Right lobe of liver (tissue), 6 donors: ENCODE data around the gene VPS37D. TPM values are rescaled to one million over a fixed set of nuclear protein-coding genes. Genes with fewer than 3 reads are reported as not detected.

Experiments
- ATAC-seq, 4 donors: fragments of 200-7000 bp; cut with Tn5 transposase; one replicate each; pipeline ENCODE4 v1.9.1; 2020; ENCODE audit warnings: mild to moderate bottlenecking in 4 of 4, moderate library complexity in 4 of 4
- DNase-seq, 3 donors: peaks; one replicate each; pipeline ENCODE4 v3.0.0-alpha.2; 2020
- H3K27ac ChIP-seq, 3 donors: fragments of 200-600 bp; one replicate each; pipeline ENCODE4 v1.8.0; 2022
- H3K27me3 ChIP-seq, 2 donors: fragments of 200-600 bp; one replicate each; pipeline ENCODE4 v1.8.0; 2022
- H3K36me3 ChIP-seq, 4 donors: fragments of 200-600 bp; sonication (generic) in 1 of 4; one replicate each; pipeline versions ENCODE4 v1.5.1 to v1.8.0; 2017 to 2022; ENCODE audit warnings: control low read depth in 1 of 4
- H3K4me1 ChIP-seq, 4 donors: fragments of 200-600 bp; sonication (generic) in 1 of 4; one replicate each; pipeline versions ENCODE4 v1.5.1 to v1.8.0; 2017 to 2022; ENCODE audit warnings: control low read depth in 1 of 4
- H3K4me3 ChIP-seq, 3 donors: fragments of 200-600 bp; one replicate each; pipeline ENCODE4 v1.8.0; 2022
- H3K9me3 ChIP-seq, 4 donors: fragments of 200-600 bp; sonication (generic) in 1 of 4; one replicate each; pipeline versions ENCODE4 v1.5.1 to v1.8.0; 2017 to 2022; ENCODE audit warnings: control low read depth in 1 of 4
- POLR2A ChIP-seq: fragments of 450-650 bp; IDR thresholded peaks from one replicate; pipeline ENCODE4 v1.6.1; 2017; ENCODE audit warnings: antibody characterized with exemption, mild to moderate bottlenecking
- WGBS: methylation state at CpG from one replicate; pipeline ENCODE4 v1.1.6; 2018; ENCODE audit warnings: low coverage, low lambda C conversion rate; ENCODE audit not compliant: insufficient coverage; ENCODE audit errors: missing lambda C conversion rate; 5-methylcytosine and 5-hydroxymethylcytosine counted together
- intact Hi-C, 2 donors: fragments of 100-400 bp; cut with DNase I; formaldehyde crosslinking; loops; one replicate each; pipeline versions ENCODE4 v1.11.2 to v1.14.1; 2022
- total RNA-seq, 6 experiments: library from RNA; depleted of rRNA in 2 of 6; stranded (reverse); fragments of >200 nt in 2 of 6; fragmentation: NEBNext Ultra II Directional in 3 of 6; extraction: Animal tissue kit (Norgen Biotek cat#: 25700) in 3 of 6; gene quantifications; one replicate each; pipeline versions ENCODE4 v1.1.0 to v1.2.4, GENCODE V29; 2016 to 2023
- TF ChIP-seq, protein P1 (sequence below), 4 donors: fragments of 200-600 bp in 3 of 4; fragments of 450-650 bp in 1 of 4; IDR thresholded peaks; one replicate each; pipeline versions ENCODE4 v1.5.1 to v1.8.0; 2016 to 2022; ENCODE audit warnings: antibody characterized with exemption in 4 of 4, mild to moderate bottlenecking in 2 of 4
- donor health status: DM: no; HTN: yes; CAD: no.
- donor health status: DM: no; HTN: no; CAD: no.
- donor health status: DM: no; HTN: no; CAD: no.
- donor health status: DM: no; HTN: yes; CAD: no.
- donor health status: DM: no; HTN: yes; CAD: no.

VPS37D gene
- total RNA-seq, 6 experiments from 2014 or later, result 1.2 to 3.0 (median 2.2) TPM

DNA sequence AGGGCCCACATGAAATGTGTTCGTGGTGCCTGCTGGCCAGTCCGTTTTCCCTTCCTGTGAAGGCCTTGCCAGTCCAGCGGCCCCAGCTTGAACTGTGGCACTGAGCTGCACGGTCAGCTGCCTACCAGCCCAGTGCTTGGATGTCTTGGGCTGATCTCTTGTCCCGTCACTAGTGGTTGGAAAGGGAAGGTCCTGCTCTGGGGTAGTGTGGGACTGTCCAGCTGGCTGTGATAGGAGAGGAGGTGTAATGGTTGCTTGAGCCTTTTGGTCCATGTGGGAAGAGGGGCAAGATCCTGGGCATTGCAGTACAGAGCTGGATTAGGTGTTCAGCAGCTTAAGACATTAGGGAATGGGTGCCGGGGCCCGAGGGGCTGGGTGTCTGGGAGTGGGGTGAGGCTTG is 30.8 kb downstream of the VPS37D start:
- H3K27ac ChIP-seq, result no peak overlapping the region
- ATAC-seq (no peak), DNase-seq (no peak)
- H3K4me3 ChIP-seq, result no peak overlapping the region
- intact Hi-C loops, result no loop called here
- WGBS, result 87% methylated on average over 5 of the region's 7 CpGs
- H3K9me3 ChIP-seq, result no peaks in the 10 kb centered on the region
- no peaks in the 10 kb centered on the region for H3K4me1 ChIP-seq
- TF ChIP-seq, protein P1, sequence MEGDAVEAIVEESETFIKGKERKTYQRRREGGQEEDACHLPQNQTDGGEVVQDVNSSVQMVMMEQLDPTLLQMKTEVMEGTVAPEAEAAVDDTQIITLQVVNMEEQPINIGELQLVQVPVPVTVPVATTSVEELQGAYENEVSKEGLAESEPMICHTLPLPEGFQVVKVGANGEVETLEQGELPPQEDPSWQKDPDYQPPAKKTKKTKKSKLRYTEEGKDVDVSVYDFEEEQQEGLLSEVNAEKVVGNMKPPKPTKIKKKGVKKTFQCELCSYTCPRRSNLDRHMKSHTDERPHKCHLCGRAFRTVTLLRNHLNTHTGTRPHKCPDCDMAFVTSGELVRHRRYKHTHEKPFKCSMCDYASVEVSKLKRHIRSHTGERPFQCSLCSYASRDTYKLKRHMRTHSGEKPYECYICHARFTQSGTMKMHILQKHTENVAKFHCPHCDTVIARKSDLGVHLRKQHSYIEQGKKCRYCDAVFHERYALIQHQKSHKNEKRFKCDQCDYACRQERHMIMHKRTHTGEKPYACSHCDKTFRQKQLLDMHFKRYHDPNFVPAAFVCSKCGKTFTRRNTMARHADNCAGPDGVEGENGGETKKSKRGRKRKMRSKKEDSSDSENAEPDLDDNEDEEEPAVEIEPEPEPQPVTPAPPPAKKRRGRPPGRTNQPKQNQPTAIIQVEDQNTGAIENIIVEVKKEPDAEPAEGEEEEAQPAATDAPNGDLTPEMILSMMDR (IDR thresholded peaks at IDR 0.05), result no peak
- TF ChIP-seq POLR2A, result no peak
- no peaks in the 10 kb centered on the region for H3K27me3 ChIP-seq
- H3K36me3 ChIP-seq, result peaks cover 0 to 35% (median 18%) of the 10 kb centered on the region in 4 donors

DNA sequence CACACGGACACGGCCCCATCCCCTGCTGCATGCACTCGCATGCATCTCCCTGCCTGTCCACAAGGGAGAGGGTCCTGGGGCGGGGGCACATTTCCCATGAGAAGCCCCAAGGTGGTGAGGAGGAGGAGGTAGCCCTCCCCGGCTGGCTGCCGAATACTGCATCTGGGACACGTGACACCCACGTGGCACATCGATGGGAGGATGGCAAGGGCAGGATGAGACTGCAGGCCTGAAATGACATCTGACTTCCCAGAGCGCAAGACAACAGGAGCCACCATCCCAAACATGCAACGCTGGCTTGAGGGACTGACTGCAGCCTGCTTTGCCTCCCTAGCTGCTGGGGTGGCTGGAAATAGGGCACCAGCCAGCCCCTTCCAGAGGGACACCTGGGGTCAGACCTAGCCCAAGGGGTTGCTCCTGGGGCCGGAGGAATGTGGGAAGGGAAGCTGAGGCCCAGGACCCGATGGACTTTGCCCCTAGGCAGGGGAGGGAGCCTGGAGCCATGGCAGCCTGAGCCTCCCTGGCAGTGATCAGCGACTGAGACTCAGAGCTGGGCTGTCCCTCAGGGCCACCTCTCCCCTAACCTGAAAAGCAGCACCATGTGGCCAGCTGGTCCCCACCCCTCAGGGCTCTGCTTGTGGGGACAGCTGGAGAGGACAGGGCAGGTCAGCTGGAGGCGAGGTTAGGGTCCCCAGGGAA is 31.9 kb downstream of the VPS37D start:
- no peaks in the 10 kb centered on the region for H3K4me1 ChIP-seq
- intact Hi-C loops, result no loop called here
- DNase-seq (no peak), ATAC-seq (no peak)
- H3K36me3 ChIP-seq, result peaks cover 0 to 24% (median 10%) of the 10 kb centered on the region in 4 donors
- TF ChIP-seq, protein P1 (IDR thresholded peaks at IDR 0.05), result no peak
- TF ChIP-seq POLR2A, result no peak
- H3K27ac ChIP-seq, result no peak overlapping the region
- H3K9me3 ChIP-seq, result no peaks in the 10 kb centered on the region
- no peak overlapping the region for H3K4me3 ChIP-seq
- H3K27me3 ChIP-seq, result no peaks in the 10 kb centered on the region
- 50% methylated on average over 1 of the region's 15 CpGs for WGBS

DNA sequence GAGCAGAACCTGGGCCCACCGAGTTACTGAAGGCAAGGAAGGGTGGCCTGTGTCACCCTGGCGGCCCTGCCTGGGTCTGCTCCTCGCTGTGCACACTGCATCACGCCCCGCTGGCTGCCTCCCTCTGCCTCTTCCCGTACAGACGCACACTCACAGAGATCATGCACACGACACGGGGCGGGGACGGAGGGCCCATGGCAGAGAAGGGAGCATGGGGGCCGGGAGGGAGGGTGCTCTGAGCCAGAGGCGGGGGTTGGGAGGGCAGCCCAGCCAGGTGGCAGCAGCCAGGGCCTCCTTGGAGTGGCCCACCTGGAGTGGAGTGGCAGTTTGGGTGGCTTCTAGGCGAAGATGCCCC is 32.4 kb downstream of the VPS37D start:
- peaks cover 0 to 19% (median 6%) of the 10 kb centered on the region in 4 donors for H3K36me3 ChIP-seq
- H3K4me3 ChIP-seq, result no peak overlapping the region
- 60% methylated on average over 1 of the region's 14 CpGs for WGBS
- no peak for TF ChIP-seq POLR2A
- TF ChIP-seq, protein P1 (IDR thresholded peaks at IDR 0.05), result no peak
- ATAC-seq, result no peak
- no peak for DNase-seq
- no peaks in the 10 kb centered on the region for H3K4me1 ChIP-seq
- H3K27ac ChIP-seq, result no peak overlapping the region
- H3K27me3 ChIP-seq, result no peaks in the 10 kb centered on the region
- H3K9me3 ChIP-seq, result no peaks in the 10 kb centered on the region
- intact Hi-C loops, result no loop called here

DNA sequence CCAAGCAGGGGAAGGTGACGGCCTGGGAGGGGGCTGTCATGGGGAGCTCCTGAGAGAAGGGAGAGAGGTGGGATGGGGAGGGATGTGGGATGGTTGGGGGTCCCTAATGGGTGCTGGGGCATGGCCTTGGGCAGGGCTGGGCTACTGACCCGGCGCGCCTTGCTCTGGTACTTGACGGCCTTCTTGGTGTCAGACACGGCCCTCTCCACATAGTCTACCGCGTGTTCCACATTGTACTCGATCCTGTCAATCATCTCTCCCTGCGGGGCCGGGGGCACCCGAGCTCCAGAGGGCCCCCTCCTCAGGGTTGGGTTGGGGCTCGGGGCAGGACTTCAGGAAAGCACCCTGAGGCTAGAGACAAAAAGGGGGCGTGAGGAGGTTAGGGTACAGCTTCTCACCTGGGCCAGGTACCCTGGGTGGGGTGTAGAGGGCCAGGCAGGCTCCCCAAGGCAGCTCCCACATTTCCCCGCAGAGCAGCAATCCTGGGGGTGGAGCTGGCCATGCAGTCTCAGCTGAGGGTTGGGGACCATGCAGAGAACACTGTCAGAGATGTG is 33.0 kb downstream of the VPS37D start:
- Histone ChIP-seq H3K4me3 (no peak overlapping the region), H3K27me3 (no peaks in the 10 kb centered on the region), H3K4me1 (no peaks in the 10 kb centered on the region), H3K9me3 (no peaks in the 10 kb centered on the region), H3K27ac (no peak overlapping the region), H3K36me3 (peaks cover 0 to 17% (median 6%) of the 10 kb centered on the region in 4 donors)
- DNase-seq, result no peak
- TF ChIP-seq POLR2A, result no peak
- TF ChIP-seq, protein P1 (IDR thresholded peaks at IDR 0.05), result no peak
- ATAC-seq, result no peak
- intact Hi-C loops, result no loop called here
- 100% methylated on average over 1 of the region's 15 CpGs for WGBS
